Measurements from ENCODE around the gene CRY2. TPM values are rescaled to one million over a fixed set of nuclear protein-coding genes. Genes with fewer than 3 reads are reported as not detected.

Gene CRY2
- total and polyA plus RNA-seq, 10 of the 15 experiments (the other 5 are each of a cell fraction or from before 2014, with no cell fraction given) = 1.2 to 14.7 (median 8.1) TPM

GRCh38 chr11:45810431-45811108 lies 36.7 kb upstream of the CRY2 start (continued):
- no peak for TF ChIP-seq ZBTB40 (IDR thresholded peaks at IDR 0.05; ENCODE audit: borderline replicate concordance)
- TF ChIP-seq RELB (IDR thresholded peaks at IDR 0.05; ENCODE audit: low read depth) = no peak
- no peak for TF ChIP-seq ATF2 (IDR thresholded peaks at IDR 0.05; ENCODE audit: low read length)
- TF ChIP-seq RUNX3 (IDR thresholded peaks at IDR 0.05; ENCODE audit: low read length) = no peak

- TF ChIP-seq HSF1 (IDR thresholded peaks at IDR 0.05; ENCODE audit: low read depth, low read length) (no peak), RAD21 (IDR thresholded peaks at IDR 0.05; ENCODE audit: insufficient read depth, low read depth, low read length) (no peak), BCLAF1 (IDR thresholded peaks at IDR 0.05) (no peak), ZSCAN29 (IDR thresholded peaks at IDR 0.05) (no peak), ZNF622 (IDR thresholded peaks at IDR 0.05) (no peak), MTA2 (IDR thresholded peaks at IDR 0.05; ENCODE audit: low read depth) (no peak)
- BruUV-seq (replicated peaks) = no TSS peak
- FAIRE-seq (no peak), DNase-seq (ENCODE audit: low read depth, low spot score) (no peak), ATAC-seq (no peak)
- peaks cover 17% of the 10 kb centered on the region for H3K4me1 ChIP-seq (ENCODE audit: control insufficient read depth, insufficient read depth, low read length)
- peaks cover 16% of the 10 kb centered on the region for H3K79me2 ChIP-seq (ENCODE audit: control insufficient read depth, insufficient read depth, low read length)
- H3K36me3 ChIP-seq (ENCODE audit: control insufficient read depth in 2 of 2, insufficient read depth in 2 of 2, low read length in 1 of 2) = peaks cover 0 to 8% of the 10 kb centered on the region in 2 experiments
- no peaks in the 10 kb centered on the region for H3K27me3 ChIP-seq (replicated peaks in 1 of 2; ENCODE audit: control insufficient read depth in 2 of 2, insufficient read depth in 2 of 2, low read length in 1 of 2)
- H3K27ac ChIP-seq (ENCODE audit: control insufficient read depth, insufficient read depth) = no peak overlapping the region
- no peaks in the 10 kb centered on the region for H4K20me1 ChIP-seq (ENCODE audit: control insufficient read depth, insufficient read depth)
- intact Hi-C loops (cut with micrococcal nuclease; ENCODE audit: unreplicated experiment) (no loop called here), in situ Hi-C loops (cut with MboI) (no loop called here)
- POLR2A ChIA-PET = no interaction called here
- SMC1A ChIA-PET (ENCODE audit: uncharacterized antibody, unreplicated experiment) = no interaction called here
- H3K9me3 ChIP-seq (replicated peaks; ENCODE audit: control insufficient read depth, insufficient read depth, low read length) = no peaks in the 10 kb centered on the region
- RAD21 ChIA-PET (ENCODE audit: unreplicated experiment) = no interaction called here
- no peak overlapping the region for H2AFZ ChIP-seq (ENCODE audit: control insufficient read depth, low read depth, low read length)
- no peak overlapping the region for H3K4me2 ChIP-seq (ENCODE audit: control insufficient read depth, insufficient read depth)
- CTCF ChIA-PET = interaction anchor here (3.3 kb wide), 1 partner anchor 8 kb away, joined by 15 read pairs; no protein-coding TSS in a partner anchor
- H3K9ac ChIP-seq (ENCODE audit: control insufficient read depth, insufficient read depth, low read length) = no peak overlapping the region
- WGBS (ENCODE audit: insufficient coverage, insufficient replicate concordance, low lambda C conversion rate, missing lambda C conversion rate) = 93% methylated on average over 17 of the region's 17 CpGs
- H3K4me3 ChIP-seq = no peak overlapping the region
Measured at GRCh38 chr11:45811109-45811435, 36.2 kb upstream of the CRY2 start.

Measured in GM12878 (cell line).